ENCODE measurements around the gene DCP2.

DCP2 gene

DNA sequence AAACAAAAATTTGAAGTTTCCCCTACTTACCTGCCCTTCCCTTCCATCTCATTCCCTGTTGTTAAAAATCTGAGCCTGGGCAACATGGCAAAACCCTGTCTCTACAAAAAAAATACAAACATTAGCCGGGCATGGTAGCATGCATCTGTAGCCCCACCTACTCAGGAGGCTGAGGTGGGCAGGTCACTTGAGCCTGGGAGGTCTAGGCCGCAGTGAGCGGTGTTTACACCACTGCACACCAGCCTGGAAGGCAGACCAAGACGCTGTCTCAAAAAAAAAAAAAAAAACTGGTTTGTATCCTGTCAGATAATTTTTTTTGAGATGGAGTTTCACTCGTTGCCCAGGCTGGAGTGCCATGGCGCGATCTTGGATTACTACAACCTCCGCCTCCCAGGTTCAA lies 38.3 kb upstream of the DCP2 start:
- no peak for TF ChIP-seq EP300 (IDR thresholded peaks at IDR 0.05; ENCODE audit: borderline replicate concordance)
- no peak for TF ChIP-seq CREB1 (IDR thresholded peaks at IDR 0.05; ENCODE audit: low read depth)
- no peak for TF ChIP-seq TCF12 (IDR thresholded peaks at IDR 0.05; ENCODE audit: low read depth)
- TF ChIP-seq, protein P1, sequence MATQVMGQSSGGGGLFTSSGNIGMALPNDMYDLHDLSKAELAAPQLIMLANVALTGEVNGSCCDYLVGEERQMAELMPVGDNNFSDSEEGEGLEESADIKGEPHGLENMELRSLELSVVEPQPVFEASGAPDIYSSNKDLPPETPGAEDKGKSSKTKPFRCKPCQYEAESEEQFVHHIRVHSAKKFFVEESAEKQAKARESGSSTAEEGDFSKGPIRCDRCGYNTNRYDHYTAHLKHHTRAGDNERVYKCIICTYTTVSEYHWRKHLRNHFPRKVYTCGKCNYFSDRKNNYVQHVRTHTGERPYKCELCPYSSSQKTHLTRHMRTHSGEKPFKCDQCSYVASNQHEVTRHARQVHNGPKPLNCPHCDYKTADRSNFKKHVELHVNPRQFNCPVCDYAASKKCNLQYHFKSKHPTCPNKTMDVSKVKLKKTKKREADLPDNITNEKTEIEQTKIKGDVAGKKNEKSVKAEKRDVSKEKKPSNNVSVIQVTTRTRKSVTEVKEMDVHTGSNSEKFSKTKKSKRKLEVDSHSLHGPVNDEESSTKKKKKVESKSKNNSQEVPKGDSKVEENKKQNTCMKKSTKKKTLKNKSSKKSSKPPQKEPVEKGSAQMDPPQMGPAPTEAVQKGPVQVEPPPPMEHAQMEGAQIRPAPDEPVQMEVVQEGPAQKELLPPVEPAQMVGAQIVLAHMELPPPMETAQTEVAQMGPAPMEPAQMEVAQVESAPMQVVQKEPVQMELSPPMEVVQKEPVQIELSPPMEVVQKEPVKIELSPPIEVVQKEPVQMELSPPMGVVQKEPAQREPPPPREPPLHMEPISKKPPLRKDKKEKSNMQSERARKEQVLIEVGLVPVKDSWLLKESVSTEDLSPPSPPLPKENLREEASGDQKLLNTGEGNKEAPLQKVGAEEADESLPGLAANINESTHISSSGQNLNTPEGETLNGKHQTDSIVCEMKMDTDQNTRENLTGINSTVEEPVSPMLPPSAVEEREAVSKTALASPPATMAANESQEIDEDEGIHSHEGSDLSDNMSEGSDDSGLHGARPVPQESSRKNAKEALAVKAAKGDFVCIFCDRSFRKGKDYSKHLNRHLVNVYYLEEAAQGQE (IDR thresholded peaks at IDR 0.05; ENCODE audit: low read depth): no peak
- no peak for TF ChIP-seq CEBPB (IDR thresholded peaks at IDR 0.05)
- no peak for TF ChIP-seq NFIC (IDR thresholded peaks at IDR 0.05)
- TF ChIP-seq, protein P2, sequence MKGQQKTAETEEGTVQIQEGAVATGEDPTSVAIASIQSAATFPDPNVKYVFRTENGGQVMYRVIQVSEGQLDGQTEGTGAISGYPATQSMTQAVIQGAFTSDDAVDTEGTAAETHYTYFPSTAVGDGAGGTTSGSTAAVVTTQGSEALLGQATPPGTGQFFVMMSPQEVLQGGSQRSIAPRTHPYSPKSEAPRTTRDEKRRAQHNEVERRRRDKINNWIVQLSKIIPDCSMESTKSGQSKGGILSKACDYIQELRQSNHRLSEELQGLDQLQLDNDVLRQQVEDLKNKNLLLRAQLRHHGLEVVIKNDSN (IDR thresholded peaks at IDR 0.05): no peak
- no peak for TF ChIP-seq FOXM1 (IDR thresholded peaks at IDR 0.05; ENCODE audit: borderline replicate concordance, low read depth)
- no peak for TF ChIP-seq RAD21 (IDR thresholded peaks at IDR 0.05; ENCODE audit: low read depth)
- TF ChIP-seq, protein P3, sequence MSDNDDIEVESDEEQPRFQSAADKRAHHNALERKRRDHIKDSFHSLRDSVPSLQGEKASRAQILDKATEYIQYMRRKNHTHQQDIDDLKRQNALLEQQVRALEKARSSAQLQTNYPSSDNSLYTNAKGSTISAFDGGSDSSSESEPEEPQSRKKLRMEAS (IDR thresholded peaks at IDR 0.05): no peak
- no peak for TF ChIP-seq EGR1 (IDR thresholded peaks at IDR 0.05)
- TF ChIP-seq TAF1 (IDR thresholded peaks at IDR 0.05; ENCODE audit: low read depth): no peak
- TF ChIP-seq YY1 (IDR thresholded peaks at IDR 0.05; ENCODE audit: low read depth): no peak
- no peak for TF ChIP-seq ZBTB7A (IDR thresholded peaks at IDR 0.05; ENCODE audit: low read depth)
- TF ChIP-seq TEAD4 (IDR thresholded peaks at IDR 0.05): no peak

DNA sequence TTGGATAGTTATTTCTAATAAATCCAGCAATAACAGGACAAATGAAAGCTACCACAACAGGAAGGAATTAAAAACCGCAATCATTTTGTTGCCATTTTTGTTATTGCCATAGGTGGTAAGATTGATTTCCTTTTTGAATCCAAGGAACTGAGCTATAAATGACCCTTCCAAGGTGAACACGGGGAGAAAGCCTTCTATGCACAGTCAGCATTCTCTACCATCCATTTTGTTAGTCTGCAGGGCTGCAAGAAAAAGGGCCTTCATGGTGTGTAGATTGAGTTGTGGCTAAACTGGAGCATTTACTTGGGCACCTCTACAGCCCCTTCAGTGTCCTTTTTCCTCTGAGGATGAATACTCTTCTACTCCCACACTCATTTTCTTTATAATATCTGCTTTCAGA lies 35.9 kb upstream of the DCP2 start:
- TF ChIP-seq FOXM1 (IDR thresholded peaks at IDR 0.05; ENCODE audit: borderline replicate concordance, low read depth) (no peak), TAF1 (IDR thresholded peaks at IDR 0.05; ENCODE audit: low read depth) (no peak), TCF12 (IDR thresholded peaks at IDR 0.05; ENCODE audit: low read depth) (no peak), TEAD4 (IDR thresholded peaks at IDR 0.05) (no peak), NFIC (IDR thresholded peaks at IDR 0.05) (no peak), ZBTB7A (IDR thresholded peaks at IDR 0.05; ENCODE audit: low read depth) (no peak), EP300 (IDR thresholded peaks at IDR 0.05; ENCODE audit: borderline replicate concordance) (no peak), CREB1 (IDR thresholded peaks at IDR 0.05; ENCODE audit: low read depth) (no peak), CEBPB (IDR thresholded peaks at IDR 0.05) (no peak), EGR1 (IDR thresholded peaks at IDR 0.05) (no peak), RAD21 (IDR thresholded peaks at IDR 0.05; ENCODE audit: low read depth) (no peak), YY1 (IDR thresholded peaks at IDR 0.05; ENCODE audit: low read depth) (no peak)
- TF ChIP-seq, protein P1 (IDR thresholded peaks at IDR 0.05; ENCODE audit: low read depth): no peak
- TF ChIP-seq, protein P3 (IDR thresholded peaks at IDR 0.05): no peak
- TF ChIP-seq, protein P2 (IDR thresholded peaks at IDR 0.05): no peak

DNA sequence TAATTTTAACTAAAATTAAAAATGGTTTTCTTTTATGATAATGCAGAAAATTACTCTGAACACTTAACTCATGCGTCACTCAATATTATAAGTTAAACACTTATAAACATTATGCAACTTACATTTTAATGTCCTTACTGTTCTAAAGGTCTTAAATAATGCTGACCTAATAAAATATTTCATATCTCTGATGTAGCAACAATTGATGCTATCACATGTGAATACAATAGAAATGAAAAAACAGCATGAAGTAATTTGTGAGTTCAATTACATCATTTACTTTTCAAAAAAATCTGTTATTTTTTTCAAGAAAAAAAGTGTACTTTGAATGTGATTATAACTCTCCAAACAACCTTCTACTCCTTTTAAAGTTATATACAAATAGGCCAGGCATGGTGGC lies 28.1 kb upstream of the DCP2 start:
- no peak for TF ChIP-seq TAF1 (IDR thresholded peaks at IDR 0.05; ENCODE audit: low read depth)
- TF ChIP-seq CREB1 (IDR thresholded peaks at IDR 0.05; ENCODE audit: low read depth): no peak
- TF ChIP-seq, protein P1 (IDR thresholded peaks at IDR 0.05; ENCODE audit: low read depth): no peak

DNA sequence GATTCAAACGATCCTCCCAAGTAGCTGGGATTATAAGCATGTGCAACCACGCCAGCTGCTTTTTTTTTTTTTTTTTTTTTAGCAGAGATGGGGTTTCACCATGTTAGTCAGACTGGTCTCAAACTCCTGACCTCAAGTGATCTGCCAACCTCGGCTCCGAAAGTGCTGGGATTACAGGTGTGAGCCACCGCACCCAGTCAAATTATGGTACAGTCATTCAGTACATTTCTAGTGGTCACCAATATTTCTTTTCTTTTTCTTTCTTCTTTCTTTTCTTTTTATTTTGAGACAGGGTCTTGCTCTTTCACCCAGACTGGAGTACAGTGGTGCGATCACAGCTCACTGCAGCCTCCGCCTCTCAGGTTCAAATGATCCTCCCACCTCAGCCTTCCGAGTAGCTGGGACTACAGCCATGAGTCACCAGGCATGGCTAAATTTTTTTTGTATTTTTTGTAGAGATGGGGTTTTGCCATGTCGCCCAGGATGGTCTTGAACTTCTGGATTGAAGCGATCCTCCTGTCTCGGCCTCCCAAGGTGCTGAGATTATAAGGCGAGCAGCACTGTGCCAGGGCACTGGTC lies 25.4 kb upstream of the DCP2 start:
- no peak for TF ChIP-seq EP300 (IDR thresholded peaks at IDR 0.05; ENCODE audit: borderline replicate concordance)
- TF ChIP-seq CREB1 (IDR thresholded peaks at IDR 0.05; ENCODE audit: low read depth): no peak
- TF ChIP-seq, protein P2 (IDR thresholded peaks at IDR 0.05): no peak
- no peak for TF ChIP-seq ZBTB7A (IDR thresholded peaks at IDR 0.05; ENCODE audit: low read depth)
- no peak for TF ChIP-seq TEAD4 (IDR thresholded peaks at IDR 0.05)
- TF ChIP-seq CEBPB (IDR thresholded peaks at IDR 0.05): no peak
- no peak for TF ChIP-seq RAD21 (IDR thresholded peaks at IDR 0.05; ENCODE audit: low read depth)
- TF ChIP-seq, protein P1 (IDR thresholded peaks at IDR 0.05; ENCODE audit: low read depth): no peak
- TF ChIP-seq FOXM1 (IDR thresholded peaks at IDR 0.05; ENCODE audit: borderline replicate concordance, low read depth): no peak
- TF ChIP-seq YY1 (IDR thresholded peaks at IDR 0.05; ENCODE audit: low read depth): no peak
- TF ChIP-seq TAF1 (IDR thresholded peaks at IDR 0.05; ENCODE audit: low read depth): no peak
- TF ChIP-seq, protein P3 (IDR thresholded peaks at IDR 0.05): no peak
- no peak for TF ChIP-seq EGR1 (IDR thresholded peaks at IDR 0.05)
- no peak for TF ChIP-seq TCF12 (IDR thresholded peaks at IDR 0.05; ENCODE audit: low read depth)
- TF ChIP-seq NFIC (IDR thresholded peaks at IDR 0.05): no peak

Measured in Ishikawa (cell line).